GM12878 (cell line): Measurements from ENCODE around the gene RAF1. TPM values are rescaled to one million over a fixed set of nuclear protein-coding genes. Genes with fewer than 3 reads are reported as not detected.

ENCODE experiments used
- ATAC-seq: fragments of 200-7000 bp; cut with Tn5 transposase; 3 replicates; pipeline ENCODE4 v1.9.1; 2020; ENCODE audit warnings: mild to moderate bottlenecking, moderate library complexity
- BruUV-seq: library from RNA; stranded (reverse); fragments of 400-500 nt; replicated peaks from 2 replicates; lab custom pipeline; 2021; lab: Mats Ljungman, UMichigan
- CTCF ChIA-PET: fragments of 300-600 bp; sonication (Branson Sonifier 250); formaldehyde crosslinking; extraction: SDS; loops from one replicate; lab custom pipeline; 2021; ENCODE audit warnings: inconsistent platforms; lab: Yijun Ruan, JAX
- POLR2A ChIA-PET: fragments of 350-600 bp; formaldehyde crosslinking; extraction: SDS; loops from one replicate; lab custom pipeline; 2021; ENCODE audit warnings: inconsistent platforms; lab: Charles Lee
- RAD21 ChIA-PET: fragments of 300-600 bp; sonication (Branson Sonifier 250); formaldehyde crosslinking; loops from one replicate; lab custom pipeline; 2023; ENCODE audit warnings: antibody characterized with exemption; ENCODE audit not compliant: unreplicated experiment; lab: Charles Lee
- SMC1A ChIA-PET: fragments of 300-600 bp; sonication (Branson Sonifier 250); formaldehyde crosslinking; loops from one replicate; lab custom pipeline; 2023; ENCODE audit not compliant: unreplicated experiment, uncharacterized antibody; lab: Charles Lee
- DNase-seq: peaks from one replicate; pipeline ENCODE4 v3.0.0-alpha.2; 2011; ENCODE audit warnings: low read depth, low spot score
- FAIRE-seq: peaks from 3 replicates; lab custom pipeline; 2011; peaks lifted over from hg19 to GRCh38; lab: Jason Lieb, UNC
- H2AFZ ChIP-seq: 2 replicates; pipeline ENCODE4 v1.6.0; 2011; ENCODE audit warnings: low read depth, low read length, control low read depth; ENCODE audit not compliant: control insufficient read depth
- H3K27ac ChIP-seq: 2 replicates; pipeline ENCODE4 v1.5.1; 2011; ENCODE audit warnings: control low read depth; ENCODE audit not compliant: control insufficient read depth, insufficient read depth
- H3K27me3 ChIP-seq, 2 experiments: replicated peaks in 1 of 2; 2 replicates each; pipeline versions ENCODE4 v1.6.0 to v1.6.1; 2011; ENCODE audit warnings: low read length in 1 of 2; ENCODE audit not compliant: control insufficient read depth in 2 of 2, insufficient read depth in 2 of 2
- H3K36me3 ChIP-seq, 2 experiments: 2 replicates each; pipeline ENCODE4 v1.5.1; 2011; ENCODE audit warnings: low read length in 1 of 2; ENCODE audit not compliant: control insufficient read depth in 2 of 2, insufficient read depth in 2 of 2
- H3K4me1 ChIP-seq: 2 replicates; pipeline ENCODE4 v1.6.1; 2011; ENCODE audit warnings: mild to moderate bottlenecking, low read length, moderate library complexity, mixed read lengths; ENCODE audit not compliant: control insufficient read depth, insufficient read depth
- H3K4me2 ChIP-seq: 2 replicates; pipeline ENCODE4 v1.6.0; 2011; ENCODE audit warnings: control low read depth; ENCODE audit not compliant: control insufficient read depth, insufficient read depth
- H3K4me3 ChIP-seq: fragments of 200-600 bp; sonication (generic); 2 replicates; pipeline ENCODE4 v1.5.1; 2016
- H3K79me2 ChIP-seq: 2 replicates; pipeline ENCODE4 v1.6.0; 2011; ENCODE audit warnings: low read length; ENCODE audit not compliant: control insufficient read depth, insufficient read depth
- H3K9ac ChIP-seq: 2 replicates; pipeline ENCODE4 v1.8.0; 2011; ENCODE audit warnings: low read length, control low read depth, mixed read lengths; ENCODE audit not compliant: control insufficient read depth, insufficient read depth
- H3K9me3 ChIP-seq: replicated peaks from 3 replicates; pipeline ENCODE4 v1.5.1; 2011; ENCODE audit warnings: mild to moderate bottlenecking, low read length; ENCODE audit not compliant: control insufficient read depth, insufficient read depth
- H4K20me1 ChIP-seq: 2 replicates; pipeline ENCODE4 v1.6.0; 2011; ENCODE audit not compliant: control insufficient read depth, insufficient read depth
- ATF7 ChIP-seq: fragments of 450-650 bp; IDR thresholded peaks from 2 replicates; pipeline ENCODE4 v1.6.1; 2016; ENCODE audit warnings: low read depth, mild to moderate bottlenecking
- CBFB ChIP-seq: IDR thresholded peaks from 2 replicates; pipeline ENCODE4 v1.6.1; 2016; ENCODE audit warnings: antibody characterized with exemption, low read depth
- CHD4 ChIP-seq: fragments of 200-600 bp; sonication (generic); IDR thresholded peaks from 2 replicates; pipeline ENCODE4 v1.6.1; 2016; ENCODE audit warnings: mild to moderate bottlenecking
- FOS ChIP-seq: IDR thresholded peaks from 3 replicates; pipeline ENCODE4 v1.6.1; 2011; ENCODE audit warnings: borderline replicate concordance; ENCODE audit not compliant: insufficient read length; ENCODE audit errors: extremely low read depth
- GATAD2B ChIP-seq: fragments of 450-650 bp; conservative IDR thresholded peaks from 2 replicates; pipeline ENCODE4 v1.6.1; 2017; ENCODE audit warnings: low read depth, mild to moderate bottlenecking, moderate library complexity
- MTA2 ChIP-seq: fragments of 450-650 bp; IDR thresholded peaks from 2 replicates; pipeline ENCODE4 v1.6.1; 2016; ENCODE audit warnings: low read depth, mild to moderate bottlenecking, moderate library complexity
- NRF1 ChIP-seq: conservative IDR thresholded peaks from 2 replicates; pipeline ENCODE4 v1.6.1; 2011; ENCODE audit warnings: mild to moderate bottlenecking, low read depth, low read length, improper control_type of control experiment
- PML ChIP-seq: IDR thresholded peaks from 2 replicates; pipeline ENCODE4 v1.6.1; 2012; ENCODE audit warnings: low read length, inconsistent platforms
- POU2F2 ChIP-seq: IDR thresholded peaks from 3 replicates; pipeline ENCODE4 v1.6.1; 2011; ENCODE audit warnings: low read depth, mild to moderate bottlenecking, low read length, borderline replicate concordance
- SREBF1 ChIP-seq: IDR thresholded peaks from 2 replicates; pipeline ENCODE4 v1.6.1; 2012; ENCODE audit warnings: mild to moderate bottlenecking, low read length
- STAT3 ChIP-seq: IDR thresholded peaks from 2 replicates; pipeline ENCODE4 v1.6.1; 2011; ENCODE audit warnings: low read depth, low read length, improper control_type of control experiment
- SUPT20H ChIP-seq: IDR thresholded peaks from 2 replicates; pipeline ENCODE4 v1.6.1; 2011; ENCODE audit warnings: low read depth, mild to moderate bottlenecking, low read length, moderate library complexity, borderline replicate concordance; ENCODE audit not compliant: control insufficient read depth
- TBL1XR1 ChIP-seq: IDR thresholded peaks from 2 replicates; pipeline ENCODE4 v1.6.1; 2012; ENCODE audit warnings: low read depth, low read length, improper control_type of control experiment
- ZSCAN29 ChIP-seq: fragments of 450-650 bp; IDR thresholded peaks from 2 replicates; pipeline ENCODE4 v1.6.1; 2017; ENCODE audit warnings: mild to moderate bottlenecking, moderate library complexity
- WGBS: methylation state at CpG from one replicate; pipeline ENCODE4 v1.1.6; 2016; ENCODE audit warnings: low lambda C conversion rate; ENCODE audit not compliant: insufficient replicate concordance, insufficient coverage; ENCODE audit errors: missing lambda C conversion rate; 5-methylcytosine and 5-hydroxymethylcytosine counted together
- in situ Hi-C: fragments of 300-500 bp; cut with MboI; formaldehyde crosslinking; loops from 9 replicates; pipeline ENCODE4 v1.14.3; 2018; ENCODE audit warnings: mixed read lengths
- intact Hi-C: fragments of 100-400 bp; cut with micrococcal nuclease; formaldehyde crosslinking; loops from one replicate; pipeline ENCODE4 v1.14.2; 2022; ENCODE audit not compliant: unreplicated experiment
- polyA plus RNA-seq, 11 experiments: library from polyadenylated mRNA; depleted of rRNA in 4 of 11; unstranded in 6 of 11; stranded (reverse) in 5 of 11; fragments of >200 nt; fragmentation: Nextera tagmentation in 4 of 11; fragmentation: Illumina TruSeq in 1 of 11; extraction: Ambion mirVana in 4 of 11; extraction: Trizol in 1 of 11; gene quantifications; 1 replicate in 1 of 11; 2 replicates in 10 of 11; pipeline versions ENCODE4 v1.2.1 to v1.2.3, GENCODE V29; 2011 to 2016; ENCODE audit warnings: inconsistent platforms in 2 of 11, missing spikeins in 2 of 11, low read depth in 1 of 11
- total RNA-seq, 4 experiments: library from RNA; depleted of rRNA in 3 of 4; stranded (reverse); fragments of >200 nt in 3 of 4; fragmentation: Illumina TruSeq in 1 of 4; extraction: Trizol in 1 of 4; gene quantifications; 2 replicates each; pipeline versions ENCODE4 v1.2.1 to v1.2.3, GENCODE V29; 2013 to 2021
- TF ChIP-seq, protein P1 (sequence below): fragments of 450-650 bp; IDR thresholded peaks from 2 replicates; pipeline ENCODE4 v1.6.1; 2017; ENCODE audit warnings: low read depth, mild to moderate bottlenecking, moderate library complexity
- TF ChIP-seq, protein P2 (sequence below): IDR thresholded peaks from 2 replicates; pipeline ENCODE4 v1.6.1; 2012; ENCODE audit warnings: low read depth, low read length, improper control_type of control experiment

Gene RAF1
- total and polyA plus RNA-seq, 10 of the 15 experiments (the other 5 are each of a cell fraction or from before 2014, with no cell fraction given), result 20.4 to 151 (median 77.8) TPM

DNA sequence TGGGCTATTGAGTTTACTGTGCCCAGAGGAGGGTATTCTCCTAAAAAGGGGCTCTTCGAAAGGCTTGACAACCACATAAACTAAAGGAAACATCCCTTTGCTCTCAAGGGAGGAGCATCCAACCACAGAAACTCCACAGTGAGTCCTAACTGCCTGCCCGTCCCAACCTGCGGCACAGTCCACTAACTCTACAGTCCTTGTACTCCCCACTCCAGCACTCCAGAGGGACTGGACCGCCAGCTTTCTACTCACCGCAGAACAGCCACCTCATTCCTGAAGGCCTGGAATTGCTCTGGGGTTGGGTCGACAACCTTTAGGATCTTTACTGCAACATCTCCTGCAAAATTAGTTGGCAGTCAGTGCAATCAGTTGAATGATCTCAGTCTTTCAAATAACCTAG is 72.5 kb downstream of the RAF1 start:
- intact Hi-C loops (no loop called here), in situ Hi-C loops (no loop called here)
- Histone ChIP-seq H3K4me1 (peaks cover 2% of the 10 kb centered on the region; the same call in 1 of the 2 replicates), H3K36me3 (peaks cover 25 to 38% of the 10 kb centered on the region in 2 experiments), H3K9ac (no peak overlapping the region), H3K27ac (no peak overlapping the region), H3K4me3 (no peak overlapping the region), H4K20me1 (no peaks in the 10 kb centered on the region), H2AFZ (no peak overlapping the region), H3K79me2 (no peaks in the 10 kb centered on the region), H3K9me3 (no peaks in the 10 kb centered on the region)
- DNase-seq, result no peak
- ChIA-PET POLR2A (no interaction called here), CTCF (interaction anchor here (1.0 kb wide), 1 partner anchor 14 kb away, joined by 3 read pairs; no protein-coding TSS in a partner anchor), SMC1A (no interaction called here), RAD21 (no interaction called here)
- no TSS peak for BruUV-seq
- WGBS, result 56% methylated on average over 6 of the region's 6 CpGs
- ATAC-seq, result no peak
- no peak for FAIRE-seq
- TF ChIP-seq ZSCAN29, result no peak
- no peak for TF ChIP-seq MTA2
- TF ChIP-seq CBFB, result no peak
- no peak for TF ChIP-seq NRF1
- TF ChIP-seq, protein P1, sequence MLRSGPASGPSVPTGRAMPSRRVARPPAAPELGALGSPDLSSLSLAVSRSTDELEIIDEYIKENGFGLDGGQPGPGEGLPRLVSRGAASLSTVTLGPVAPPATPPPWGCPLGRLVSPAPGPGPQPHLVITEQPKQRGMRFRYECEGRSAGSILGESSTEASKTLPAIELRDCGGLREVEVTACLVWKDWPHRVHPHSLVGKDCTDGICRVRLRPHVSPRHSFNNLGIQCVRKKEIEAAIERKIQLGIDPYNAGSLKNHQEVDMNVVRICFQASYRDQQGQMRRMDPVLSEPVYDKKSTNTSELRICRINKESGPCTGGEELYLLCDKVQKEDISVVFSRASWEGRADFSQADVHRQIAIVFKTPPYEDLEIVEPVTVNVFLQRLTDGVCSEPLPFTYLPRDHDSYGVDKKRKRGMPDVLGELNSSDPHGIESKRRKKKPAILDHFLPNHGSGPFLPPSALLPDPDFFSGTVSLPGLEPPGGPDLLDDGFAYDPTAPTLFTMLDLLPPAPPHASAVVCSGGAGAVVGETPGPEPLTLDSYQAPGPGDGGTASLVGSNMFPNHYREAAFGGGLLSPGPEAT, result no peak
- TF ChIP-seq, all 136 proteins: peak for 0
- Histone ChIP-seq H3K4me2 (no peak overlapping the region), H3K27me3 (no peaks in the 10 kb centered on the region)

DNA sequence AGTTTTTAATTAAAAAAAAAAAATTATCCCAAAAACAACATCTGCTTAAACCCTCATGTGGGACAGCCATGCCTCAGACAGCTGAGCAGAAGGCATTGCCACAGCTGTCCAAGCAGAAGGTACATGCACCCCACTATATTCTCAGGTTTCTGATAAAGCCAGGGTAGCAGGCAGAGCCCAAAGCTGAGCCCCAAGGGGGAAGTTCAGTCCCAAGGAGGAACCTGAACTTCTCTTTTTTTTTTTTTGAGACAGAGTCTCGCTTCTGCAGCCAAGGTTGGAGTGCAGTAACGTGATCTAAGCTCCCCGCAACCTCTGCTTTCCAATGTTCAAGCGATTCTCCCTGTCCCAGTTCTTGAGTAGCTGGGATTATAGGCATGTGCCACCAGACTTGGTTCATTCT is 73.8 kb downstream of the RAF1 start:
- H3K4me3 ChIP-seq, result no peak overlapping the region
- no peaks in the 10 kb centered on the region for H3K79me2 ChIP-seq
- DNase-seq, result no peak
- intact Hi-C loops (no loop called here), in situ Hi-C loops (no loop called here)
- no peak overlapping the region for H2AFZ ChIP-seq
- CTCF ChIA-PET, result interaction anchor here (1.0 kb wide), 1 partner anchor 16 kb away, joined by 3 read pairs; no protein-coding TSS in a partner anchor
- no peaks in the 10 kb centered on the region for H3K9me3 ChIP-seq
- no peak overlapping the region for H3K9ac ChIP-seq
- POLR2A ChIA-PET, result interaction anchor here (0.8 kb wide), 2 partner anchors 16 to 135 kb away, joined by 3 to 7 read pairs; no protein-coding TSS in a partner anchor
- WGBS, result 100% methylated on average over 1 of the region's 4 CpGs
- H3K4me2 ChIP-seq, result no peak overlapping the region
- H3K27me3 ChIP-seq, result no peaks in the 10 kb centered on the region
- RAD21 ChIA-PET, result interaction anchor here (0.5 kb wide), 1 partner anchor 12 kb away, joined by 3 read pairs; no protein-coding TSS in a partner anchor
- H4K20me1 ChIP-seq, result no peaks in the 10 kb centered on the region
- FAIRE-seq, result no peak
- SMC1A ChIA-PET, result no interaction called here
- no peak overlapping the region for H3K27ac ChIP-seq
- BruUV-seq, result no TSS peak
- H3K36me3 ChIP-seq, result peaks cover 29 to 41% of the 10 kb centered on the region in 2 experiments
- peaks cover 6% of the 10 kb centered on the region; the same call in 1 of the 2 replicates for H3K4me1 ChIP-seq
- no peak for ATAC-seq
- no peak for TF ChIP-seq SREBF1
- no peak for TF ChIP-seq PML
- no peak for TF ChIP-seq POU2F2
- TF ChIP-seq, protein P2, sequence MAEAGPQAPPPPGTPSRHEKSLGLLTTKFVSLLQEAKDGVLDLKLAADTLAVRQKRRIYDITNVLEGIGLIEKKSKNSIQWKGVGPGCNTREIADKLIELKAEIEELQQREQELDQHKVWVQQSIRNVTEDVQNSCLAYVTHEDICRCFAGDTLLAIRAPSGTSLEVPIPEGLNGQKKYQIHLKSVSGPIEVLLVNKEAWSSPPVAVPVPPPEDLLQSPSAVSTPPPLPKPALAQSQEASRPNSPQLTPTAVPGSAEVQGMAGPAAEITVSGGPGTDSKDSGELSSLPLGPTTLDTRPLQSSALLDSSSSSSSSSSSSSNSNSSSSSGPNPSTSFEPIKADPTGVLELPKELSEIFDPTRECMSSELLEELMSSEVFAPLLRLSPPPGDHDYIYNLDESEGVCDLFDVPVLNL, result no peak
- TF ChIP-seq GATAD2B, result no peak
- no peak for TF ChIP-seq FOS
- TF ChIP-seq SUPT20H, result no peak
- TF ChIP-seq CHD4, result no peak
- no peak for TF ChIP-seq STAT3
- TF ChIP-seq ATF7, result no peak
- TF ChIP-seq TBL1XR1, result no peak
